DND-41 (cell line): ENCODE data around the gene DNM3.

Experiments used
- EZH2 ChIP-seq: IDR thresholded peaks from 3 replicates; pipeline ENCODE4 v1.6.1; 2012; ENCODE audit warnings: borderline replicate concordance, low read depth, mild to moderate bottlenecking, moderate library complexity, low read length, inconsistent platforms; ENCODE audit not compliant: severe bottlenecking
- TF ChIP-seq, protein P1 (sequence below): IDR thresholded peaks from 2 replicates; pipeline ENCODE4 v1.5.1; 2012; ENCODE audit warnings: borderline replicate concordance, low read length, moderate library complexity, mild to moderate bottlenecking; ENCODE audit not compliant: poor library complexity, severe bottlenecking; ENCODE audit errors: extremely low read depth

DNA sequence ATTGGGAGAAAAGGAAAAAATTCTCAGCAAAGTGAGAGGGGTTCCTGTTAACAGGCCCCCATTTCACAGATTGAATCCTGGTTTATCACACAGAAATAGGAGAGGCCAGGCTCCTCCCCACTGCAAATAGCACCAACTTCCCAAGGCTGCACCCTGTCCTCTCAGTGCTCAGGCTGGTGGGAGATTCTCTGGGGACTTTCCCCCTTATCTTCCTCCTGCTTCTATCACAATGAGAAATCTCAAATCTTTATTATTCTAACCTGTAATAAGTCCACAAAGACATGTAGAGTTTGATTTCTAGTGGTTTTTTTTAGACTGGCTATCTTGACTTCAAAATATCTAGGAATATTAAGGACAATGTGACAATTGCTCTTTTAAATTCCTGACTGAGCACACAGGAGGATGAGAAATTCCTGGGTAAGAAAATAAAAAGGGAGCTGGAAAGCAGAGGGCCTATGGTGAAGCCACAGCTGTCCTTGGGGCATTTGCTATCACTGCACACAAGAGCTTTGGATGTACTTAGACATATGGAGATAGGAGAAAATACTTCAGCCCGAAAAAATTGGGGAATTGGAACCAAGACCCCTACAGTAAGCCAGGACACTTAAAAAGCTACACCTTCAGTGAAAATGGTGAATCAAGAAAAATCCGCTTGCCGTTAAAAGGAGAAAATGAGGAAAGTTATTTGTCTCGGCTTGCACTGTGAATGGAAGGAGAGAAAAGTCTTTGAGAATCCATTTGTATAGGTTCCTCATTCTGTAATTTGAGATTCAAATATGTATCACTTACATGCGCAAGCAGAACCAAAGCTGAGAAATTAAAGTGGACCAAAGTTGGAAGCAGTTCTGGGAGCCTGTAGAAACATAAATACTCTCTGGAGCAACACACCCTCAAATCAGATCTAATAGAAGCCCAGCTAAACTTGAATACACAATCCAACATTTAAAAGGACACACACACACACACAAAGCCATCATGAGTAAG lies 513.3 kb downstream of the DNM3 start:
- TF ChIP-seq, protein P1, sequence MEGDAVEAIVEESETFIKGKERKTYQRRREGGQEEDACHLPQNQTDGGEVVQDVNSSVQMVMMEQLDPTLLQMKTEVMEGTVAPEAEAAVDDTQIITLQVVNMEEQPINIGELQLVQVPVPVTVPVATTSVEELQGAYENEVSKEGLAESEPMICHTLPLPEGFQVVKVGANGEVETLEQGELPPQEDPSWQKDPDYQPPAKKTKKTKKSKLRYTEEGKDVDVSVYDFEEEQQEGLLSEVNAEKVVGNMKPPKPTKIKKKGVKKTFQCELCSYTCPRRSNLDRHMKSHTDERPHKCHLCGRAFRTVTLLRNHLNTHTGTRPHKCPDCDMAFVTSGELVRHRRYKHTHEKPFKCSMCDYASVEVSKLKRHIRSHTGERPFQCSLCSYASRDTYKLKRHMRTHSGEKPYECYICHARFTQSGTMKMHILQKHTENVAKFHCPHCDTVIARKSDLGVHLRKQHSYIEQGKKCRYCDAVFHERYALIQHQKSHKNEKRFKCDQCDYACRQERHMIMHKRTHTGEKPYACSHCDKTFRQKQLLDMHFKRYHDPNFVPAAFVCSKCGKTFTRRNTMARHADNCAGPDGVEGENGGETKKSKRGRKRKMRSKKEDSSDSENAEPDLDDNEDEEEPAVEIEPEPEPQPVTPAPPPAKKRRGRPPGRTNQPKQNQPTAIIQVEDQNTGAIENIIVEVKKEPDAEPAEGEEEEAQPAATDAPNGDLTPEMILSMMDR: no peak
- no peak for TF ChIP-seq EZH2
